ENCODE data around the gene CHP2. TPM values are rescaled to one million over a fixed set of nuclear protein-coding genes. Genes with fewer than 3 reads are reported as not detected.
"Not testable (repeated sequence)": the region's sequence is repeated elsewhere in the genome, so short reads cannot be mapped to it uniquely, and the experiment has no call there.

CHP2 gene
- total RNA-seq, 1 donor from 2014 or later = not detected

DNA sequence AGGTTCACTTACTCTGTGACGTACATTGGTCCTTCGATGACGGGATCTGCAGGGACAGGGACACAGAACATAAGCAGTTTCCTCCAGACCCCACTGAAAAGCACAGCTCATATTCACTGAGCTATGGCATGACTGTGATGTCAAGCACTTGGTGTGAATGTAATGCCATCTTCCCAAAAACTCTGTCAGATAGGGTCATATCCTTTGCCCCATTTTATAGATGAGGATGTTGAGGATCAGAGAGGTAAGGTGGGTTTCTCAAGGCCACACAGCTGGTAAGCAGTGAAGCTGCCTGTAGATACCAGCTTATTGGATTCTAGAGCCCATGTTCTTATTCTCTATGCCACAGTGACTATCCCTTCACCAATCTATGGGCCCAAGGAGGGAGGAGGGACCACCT lies 44.3 kb upstream of the CHP2 start:
- Mint-ChIP-seq H3K27ac (ENCODE audit: unreplicated experiment) (no peak overlapping the region), H3K36me3 (ENCODE audit: low read depth) (no peaks in the 10 kb centered on the region), H3K27me3 (ENCODE audit: low read depth) (peaks cover 45% of the 10 kb centered on the region), H3K4me3 (no peak overlapping the region), H3K9me3 (peaks cover 3% of the 10 kb centered on the region), H3K4me1 (no peaks in the 10 kb centered on the region)
- no peak for DNase-seq (ENCODE audit: low read depth, low spot score)
- TF ChIP-seq, protein P1, sequence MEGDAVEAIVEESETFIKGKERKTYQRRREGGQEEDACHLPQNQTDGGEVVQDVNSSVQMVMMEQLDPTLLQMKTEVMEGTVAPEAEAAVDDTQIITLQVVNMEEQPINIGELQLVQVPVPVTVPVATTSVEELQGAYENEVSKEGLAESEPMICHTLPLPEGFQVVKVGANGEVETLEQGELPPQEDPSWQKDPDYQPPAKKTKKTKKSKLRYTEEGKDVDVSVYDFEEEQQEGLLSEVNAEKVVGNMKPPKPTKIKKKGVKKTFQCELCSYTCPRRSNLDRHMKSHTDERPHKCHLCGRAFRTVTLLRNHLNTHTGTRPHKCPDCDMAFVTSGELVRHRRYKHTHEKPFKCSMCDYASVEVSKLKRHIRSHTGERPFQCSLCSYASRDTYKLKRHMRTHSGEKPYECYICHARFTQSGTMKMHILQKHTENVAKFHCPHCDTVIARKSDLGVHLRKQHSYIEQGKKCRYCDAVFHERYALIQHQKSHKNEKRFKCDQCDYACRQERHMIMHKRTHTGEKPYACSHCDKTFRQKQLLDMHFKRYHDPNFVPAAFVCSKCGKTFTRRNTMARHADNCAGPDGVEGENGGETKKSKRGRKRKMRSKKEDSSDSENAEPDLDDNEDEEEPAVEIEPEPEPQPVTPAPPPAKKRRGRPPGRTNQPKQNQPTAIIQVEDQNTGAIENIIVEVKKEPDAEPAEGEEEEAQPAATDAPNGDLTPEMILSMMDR (conservative IDR thresholded peaks at IDR 0.05) = no peak

DNA sequence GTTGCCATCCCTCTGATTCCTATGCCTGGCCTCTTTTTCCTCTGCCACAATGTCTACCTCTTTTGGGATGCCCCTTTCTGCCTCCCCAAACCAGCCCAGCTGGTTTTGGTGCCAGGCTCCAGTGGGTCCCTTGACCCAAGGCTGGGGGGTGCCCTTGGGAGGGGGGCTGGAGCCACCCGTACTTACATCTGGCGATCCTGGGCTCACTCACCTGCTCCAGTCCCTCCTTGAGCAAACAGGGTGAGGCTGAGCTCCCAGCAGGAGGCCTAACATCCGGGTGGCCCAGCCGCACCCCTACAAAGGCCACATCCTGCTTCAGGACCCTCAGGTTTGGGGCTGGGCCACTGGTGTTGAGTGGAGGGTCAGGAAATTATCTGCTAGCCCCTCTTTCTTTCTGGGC lies 43.0 kb upstream of the CHP2 start:
- no peaks in the 10 kb centered on the region for H3K4me1 Mint-ChIP-seq
- no peak overlapping the region for H3K27ac Mint-ChIP-seq (ENCODE audit: unreplicated experiment)
- no peaks in the 10 kb centered on the region for H3K36me3 Mint-ChIP-seq (ENCODE audit: low read depth)
- H3K9me3 Mint-ChIP-seq = peaks cover 3% of the 10 kb centered on the region
- TF ChIP-seq, protein P1 (conservative IDR thresholded peaks at IDR 0.05) = no peak
- peaks cover 52% of the 10 kb centered on the region for H3K27me3 Mint-ChIP-seq (ENCODE audit: low read depth)
- DNase-seq (ENCODE audit: low read depth, low spot score) = no peak
- no peak overlapping the region for H3K4me3 Mint-ChIP-seq

DNA sequence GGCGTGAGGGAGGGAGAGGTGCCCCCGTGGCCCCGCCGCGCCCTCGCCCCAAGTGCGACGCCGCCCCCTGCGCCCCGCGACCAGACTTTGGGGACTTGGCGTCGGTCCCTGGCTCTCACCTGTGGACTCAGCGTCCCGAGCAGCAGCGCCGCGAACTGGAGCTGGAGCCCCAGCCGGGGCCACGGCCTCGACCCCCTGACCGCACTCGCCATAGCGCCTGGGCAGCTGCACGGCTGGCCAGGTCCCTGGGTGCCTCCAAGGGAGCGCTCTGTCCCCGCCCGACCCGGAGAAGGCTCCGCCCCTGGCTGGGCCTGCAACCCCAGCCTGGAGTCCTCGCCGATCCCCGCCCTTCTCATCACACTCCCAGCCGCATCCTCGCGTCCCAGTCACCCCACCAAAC lies 41.9 kb upstream of the CHP2 start, which contains the start of gene ERN2:
TSS of gene ERN2 (minus strand) at position 247 of the 400 bp plus-strand sequence. CDS start at position 212, 35 bp downstream.
- no peak for DNase-seq (ENCODE audit: low read depth, low spot score)
- H3K4me3 Mint-ChIP-seq = no peak within 1 kb of the TSS
- TF ChIP-seq, protein P1 (conservative IDR thresholded peaks at IDR 0.05) = no peak
- H3K9me3 Mint-ChIP-seq = peaks cover 3% of the 10 kb centered on the region
- H3K27me3 Mint-ChIP-seq (ENCODE audit: low read depth) = peaks cover 63% of the 10 kb centered on the region
- no peak within 1 kb of the TSS for H3K27ac Mint-ChIP-seq (ENCODE audit: unreplicated experiment)
- no peaks in the 10 kb centered on the region for H3K36me3 Mint-ChIP-seq (ENCODE audit: low read depth)
- H3K4me1 Mint-ChIP-seq = no peaks in the 10 kb centered on the region

DNA sequence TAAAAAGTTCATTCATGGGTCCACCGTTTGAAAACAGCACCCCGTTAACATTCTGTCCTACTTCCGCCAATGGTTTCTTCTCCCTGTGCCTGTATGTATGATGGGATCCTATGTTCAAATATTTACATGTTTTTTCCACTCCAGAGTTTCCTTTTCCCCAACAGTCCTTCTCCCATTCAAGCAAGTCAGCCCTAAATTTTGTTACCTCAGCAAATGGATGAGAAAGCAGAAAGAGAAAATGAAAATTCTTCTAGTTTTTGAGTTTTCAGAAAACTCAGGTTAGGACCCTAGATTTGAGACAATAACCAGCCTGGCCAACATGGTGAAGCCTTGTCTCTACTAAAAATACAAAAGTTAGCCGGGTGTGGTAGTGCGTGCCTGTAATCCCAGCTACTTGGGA lies 38.3 kb upstream of the CHP2 start:
- Mint-ChIP-seq H3K27me3 (ENCODE audit: low read depth) (peaks cover 58% of the 10 kb centered on the region), H3K4me3 (no peak overlapping the region), H3K27ac (ENCODE audit: unreplicated experiment) (no peak overlapping the region), H3K36me3 (ENCODE audit: low read depth) (no peaks in the 10 kb centered on the region), H3K4me1 (no peaks in the 10 kb centered on the region), H3K9me3 (no peaks in the 10 kb centered on the region)
- TF ChIP-seq, protein P1 (conservative IDR thresholded peaks at IDR 0.05) = no peak
- DNase-seq (ENCODE audit: low read depth, low spot score) = no peak

DNA sequence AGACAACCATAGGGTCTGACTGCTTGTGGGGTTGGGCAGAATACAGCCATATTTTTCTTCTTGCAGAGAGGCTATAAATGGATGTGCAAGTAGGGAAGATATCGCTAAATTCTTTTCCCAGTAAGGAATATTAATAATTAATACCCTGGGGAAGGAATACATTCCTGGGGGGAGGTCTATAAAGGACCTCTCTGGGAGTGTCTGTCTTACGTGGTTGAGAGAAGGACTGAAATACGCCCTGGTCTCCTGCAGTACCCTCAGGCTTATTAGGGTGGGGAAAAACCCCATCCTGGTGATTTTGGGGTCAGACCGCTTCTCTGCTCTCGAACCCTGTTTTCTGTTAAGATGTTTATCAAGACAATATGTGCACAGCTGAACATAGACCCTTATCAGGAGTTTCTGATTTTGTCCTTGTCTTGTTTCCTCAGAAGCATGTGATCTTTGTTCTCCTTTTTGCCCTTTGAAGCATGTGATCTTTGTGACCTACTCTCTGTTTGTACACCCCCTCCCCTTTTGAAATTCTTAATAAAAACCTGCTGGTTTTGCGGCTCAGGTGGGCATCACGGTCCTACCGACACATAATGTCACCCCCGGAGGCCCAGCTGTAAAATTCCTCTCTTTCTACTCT lies 32.1 kb upstream of the CHP2 start:
- H3K4me1 Mint-ChIP-seq; H3K4me3 Mint-ChIP-seq; H3K36me3 Mint-ChIP-seq (ENCODE audit: low read depth); H3K9me3 Mint-ChIP-seq; DNase-seq (ENCODE audit: low read depth, low spot score); H3K27ac Mint-ChIP-seq (ENCODE audit: unreplicated experiment): not testable (repeated sequence)
- peaks cover 21% of the 10 kb centered on the region for H3K27me3 Mint-ChIP-seq (ENCODE audit: low read depth)

DNA sequence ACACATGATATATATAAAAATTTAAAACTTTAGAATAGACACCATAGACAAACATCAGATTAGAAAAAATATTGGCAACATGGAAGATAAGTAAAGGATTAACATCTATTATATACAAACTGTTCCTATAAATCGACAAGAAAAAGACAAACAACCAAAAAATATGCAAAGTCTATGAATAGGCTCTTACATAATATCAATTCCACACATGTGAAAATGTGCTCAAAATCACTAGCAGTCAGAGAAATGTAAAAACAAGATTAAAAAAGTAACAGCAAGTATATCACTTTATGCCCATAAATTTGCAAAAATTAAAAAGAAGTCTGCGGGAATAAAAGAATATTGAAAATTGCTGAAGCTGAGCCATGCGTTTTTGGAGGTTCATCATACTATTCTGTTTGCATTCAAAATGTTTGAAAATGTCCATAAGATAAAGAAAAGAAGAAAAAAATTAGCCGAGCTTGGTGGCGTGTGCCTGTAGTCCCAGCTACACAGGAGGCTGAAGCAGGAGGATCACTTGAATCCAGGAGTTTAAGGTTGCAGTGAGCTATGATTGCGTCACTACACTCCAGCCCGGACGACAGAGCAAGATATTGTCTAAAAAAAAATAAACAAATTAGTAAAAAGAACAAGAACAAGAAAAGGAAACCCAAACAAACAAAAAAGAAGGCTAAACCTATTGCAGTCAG lies 30.6 kb upstream of the CHP2 start:
- no peak for DNase-seq (ENCODE audit: low read depth, low spot score)
- H3K4me1 Mint-ChIP-seq = peaks cover 5% of the 10 kb centered on the region
- H3K36me3 Mint-ChIP-seq (ENCODE audit: low read depth) = no peaks in the 10 kb centered on the region
- H3K4me3 Mint-ChIP-seq = no peak overlapping the region
- H3K27me3 Mint-ChIP-seq (ENCODE audit: low read depth) = peaks cover 11% of the 10 kb centered on the region
- H3K27ac Mint-ChIP-seq (ENCODE audit: unreplicated experiment) = no peak overlapping the region
- TF ChIP-seq, protein P1 (conservative IDR thresholded peaks at IDR 0.05) = no peak
- H3K9me3 Mint-ChIP-seq = peaks cover 2% of the 10 kb centered on the region
